Jurkat, Clone E6-1 (cell line): Measurements from ENCODE around the gene MPV17L2.

Source experiments
- DNase-seq: peaks from one replicate; pipeline ENCODE4 v3.0.0-alpha.2; 2011; ENCODE audit warnings: low read depth, low spot score
- H3K4me3 ChIP-seq: 2 replicates; pipeline ENCODE4 v1.5.1; 2011; ENCODE audit warnings: mild to moderate bottlenecking, low read length, control low read depth, moderate library complexity

MPV17L2 gene

GRCh38 chr19:18176367-18177310 is 16.4 kb upstream of the MPV17L2 start:
- H3K4me3 ChIP-seq = no peak overlapping the region
- DNase-seq = no peak

- no peak for DNase-seq
Measured at GRCh38 chr19:18179957-18180356, 13.1 kb upstream of the MPV17L2 start.

GRCh38 chr19:18183529-18183928 is 9.5 kb upstream of the MPV17L2 start:
- no peak for DNase-seq
- no peak overlapping the region for H3K4me3 ChIP-seq

More at GRCh38 chr19:18179957-18180356, 13.1 kb upstream of the MPV17L2 start:
- no peak overlapping the region for H3K4me3 ChIP-seq

- no peak overlapping the region for H3K4me3 ChIP-seq
- no peak for DNase-seq
Measured at GRCh38 chr19:18185538-18185937, 7.5 kb upstream of the MPV17L2 start.

- H3K4me3 ChIP-seq = no peak overlapping the region
- no peak for DNase-seq
Measured at GRCh38 chr19:18190278-18190677, 2.7 kb upstream of the MPV17L2 start.

GRCh38 chr19:18191640-18192062 is 1.4 kb upstream of the MPV17L2 start:
- H3K4me3 ChIP-seq = peak overlapping the region; percentile 73
- no peak for DNase-seq

- DNase-seq = no peak
- H3K4me3 ChIP-seq = peak overlapping the region; percentile 87
Measured at GRCh38 chr19:18193388-18194180, 566 bp downstream of the MPV17L2 start.

GRCh38 chr19:18194181-18194530 is 1.1 kb downstream of the MPV17L2 start:
- peak overlapping the region; percentile 87 for H3K4me3 ChIP-seq
- DNase-seq = no peak

GRCh38 chr19:18194554-18195238 is 1.7 kb downstream of the MPV17L2 start:
- DNase-seq = no peak
- H3K4me3 ChIP-seq = no peak overlapping the region; the same call in none of the 2 replicates

- no peak overlapping the region for H3K4me3 ChIP-seq
- DNase-seq = no peak
Measured at GRCh38 chr19:18196511-18196845, 3.5 kb downstream of the MPV17L2 start.

GRCh38 chr19:18197306-18197705 is 4.3 kb downstream of the MPV17L2 start:
- no peak for DNase-seq
- H3K4me3 ChIP-seq = no peak overlapping the region

- DNase-seq = no peak
- H3K4me3 ChIP-seq = no peak overlapping the region
Measured at GRCh38 chr19:18197941-18198340, 4.9 kb downstream of the MPV17L2 start.

GRCh38 chr19:18198374-18198773 is 5.4 kb downstream of the MPV17L2 start:
- no peak overlapping the region for H3K4me3 ChIP-seq
- no peak for DNase-seq

- 0 out of 2 replicates have a peak overlapping the region, but pooled peaks have one; percentile 84 for H3K4me3 ChIP-seq
- DNase-seq = no peak
Measured at GRCh38 chr19:18202397-18202777, 9.4 kb downstream of the MPV17L2 start.

- peak overlapping the region; percentile 84 for H3K4me3 ChIP-seq
- DNase-seq = no peak
Measured at GRCh38 chr19:18202778-18203407, 9.9 kb downstream of the MPV17L2 start.

GRCh38 chr19:18203408-18203862 is 10.4 kb downstream of the MPV17L2 start:
- no peak for DNase-seq
- peak overlapping the region; percentile 84 for H3K4me3 ChIP-seq

GRCh38 chr19:18203863-18204393 is 10.9 kb downstream of the MPV17L2 start, which contains the start of gene RAB3A:
RAB3A (minus strand) TSS chr19:18204042; CDS start chr19:18202740, 1,302 bp downstream.
- peak within 1 kb of the TSS; percentile 84 for H3K4me3 ChIP-seq
- peak; percentile 99 for DNase-seq

GRCh38 chr19:18204394-18205199 is 11.6 kb downstream of the MPV17L2 start:
- peak; percentile 51 for DNase-seq
- H3K4me3 ChIP-seq = peak overlapping the region; percentile 65
